H9 (cell line): ENCODE measurements around the gene PRR11. TPM values are rescaled to one million over a fixed set of nuclear protein-coding genes. Genes with fewer than 3 reads are reported as not detected.

Experiments
- DNase-seq: peaks from one replicate; pipeline ENCODE4 v3.0.0-alpha.2; 2017
- H2AFZ ChIP-seq: one replicate; pipeline ENCODE4 v1.6.1; 2013; ENCODE audit warnings: mild to moderate bottlenecking, low read length, control low read depth, moderate library complexity
- H2AK5ac ChIP-seq: 2 replicates; pipeline ENCODE4 v1.6.1; 2013; ENCODE audit warnings: low read length, control low read depth, mixed read lengths; ENCODE audit not compliant: insufficient read length
- H2BK120ac ChIP-seq: one replicate; pipeline ENCODE4 v1.6.1; 2013; ENCODE audit warnings: low read depth, mild to moderate bottlenecking, low read length, control low read depth, inconsistent platforms; ENCODE audit not compliant: poor library complexity, severe bottlenecking
- H2BK12ac ChIP-seq: 2 replicates; pipeline ENCODE4 v1.6.1; 2013; ENCODE audit warnings: low read length, control low read depth, mixed read lengths, low read depth; ENCODE audit not compliant: insufficient read length
- H2BK15ac ChIP-seq: 2 replicates; pipeline ENCODE4 v1.6.1; 2013; ENCODE audit warnings: low read depth, low read length, control low read depth
- H2BK20ac ChIP-seq: one replicate; pipeline ENCODE4 v1.6.1; 2013; ENCODE audit warnings: low read depth, mild to moderate bottlenecking, low read length, control low read depth, inconsistent platforms; ENCODE audit not compliant: poor library complexity, severe bottlenecking
- H2BK5ac ChIP-seq: 2 replicates; pipeline ENCODE4 v1.6.1; 2013; ENCODE audit warnings: low read length, control low read depth, mixed read lengths; ENCODE audit not compliant: insufficient read length
- H3K14ac ChIP-seq: 2 replicates; pipeline ENCODE4 v1.6.1; 2013; ENCODE audit warnings: low read length, control low read depth; ENCODE audit not compliant: insufficient read depth
- H3K18ac ChIP-seq: 2 replicates; pipeline ENCODE4 v1.6.1; 2013; ENCODE audit warnings: low read depth, mild to moderate bottlenecking, mixed read lengths, low read length, control low read depth; ENCODE audit not compliant: insufficient read length
- H3K23ac ChIP-seq: 2 replicates; pipeline ENCODE4 v1.6.1; 2013; ENCODE audit warnings: low read length, control low read depth, mixed read lengths, low read depth; ENCODE audit not compliant: insufficient read length
- H3K23me2 ChIP-seq: 2 replicates; pipeline ENCODE4 v1.6.1; 2013; ENCODE audit warnings: low read depth, mild to moderate bottlenecking, mixed read lengths, low read length, control low read depth; ENCODE audit not compliant: insufficient read length, poor library complexity, severe bottlenecking
- H3K27ac ChIP-seq: 2 replicates; pipeline ENCODE4 v1.5.1; 2013; ENCODE audit warnings: low read length, control low read depth, mixed read lengths, low read depth; ENCODE audit not compliant: insufficient read length
- H3K27me3 ChIP-seq: 2 replicates; pipeline ENCODE4 v1.6.1; 2013; ENCODE audit warnings: low read length, control low read depth, inconsistent platforms; ENCODE audit not compliant: insufficient read depth
- H3K4ac ChIP-seq: 2 replicates; pipeline ENCODE4 v1.6.1; 2013; ENCODE audit warnings: low read depth, mild to moderate bottlenecking, control low read depth, inconsistent platforms, low read length, moderate library complexity
- H3K4me1 ChIP-seq: 2 replicates; pipeline ENCODE4 v1.6.1; 2013; ENCODE audit warnings: low read length, control low read depth, inconsistent platforms; ENCODE audit not compliant: insufficient read depth
- H3K4me2 ChIP-seq: 2 replicates; pipeline ENCODE4 v1.6.1; 2013; ENCODE audit warnings: low read length, control low read depth, mixed read lengths; ENCODE audit not compliant: insufficient read length, insufficient read depth
- H3K56ac ChIP-seq: 2 replicates; pipeline ENCODE4 v1.6.1; 2013; ENCODE audit warnings: low read depth, mild to moderate bottlenecking, mixed read lengths, low read length, control low read depth; ENCODE audit not compliant: insufficient read length
- H3K79me1 ChIP-seq: 2 replicates; pipeline ENCODE4 v1.6.1; 2013; ENCODE audit warnings: low read depth, mild to moderate bottlenecking, moderate library complexity, low read length, control low read depth, inconsistent platforms; ENCODE audit not compliant: insufficient read depth, poor library complexity, severe bottlenecking
- H3K79me2 ChIP-seq: 2 replicates; pipeline ENCODE4 v1.6.1; 2013; ENCODE audit warnings: low read length, control low read depth, inconsistent platforms; ENCODE audit not compliant: insufficient read depth
- H3K9ac ChIP-seq: 2 replicates; pipeline ENCODE4 v1.6.1; 2013; ENCODE audit warnings: low read length, control low read depth, mixed read lengths; ENCODE audit not compliant: insufficient read length; ENCODE audit errors: extremely low read depth
- H3K9me3 ChIP-seq: one replicate; pipeline ENCODE4 v1.6.1; 2013; ENCODE audit warnings: low read depth, low read length, inconsistent platforms; ENCODE audit not compliant: control insufficient read depth
- H3T11ph ChIP-seq: one replicate; pipeline ENCODE4 v1.6.1; 2013; ENCODE audit warnings: mild to moderate bottlenecking, low read length, control low read depth, inconsistent platforms
- H4K20me1 ChIP-seq: one replicate; pipeline ENCODE4 v1.6.1; 2013; ENCODE audit not compliant: control insufficient read depth, insufficient read length, insufficient read depth
- H4K5ac ChIP-seq: 2 replicates; pipeline ENCODE4 v1.6.1; 2013; ENCODE audit warnings: low read depth, mild to moderate bottlenecking, mixed read lengths, low read length, control low read depth; ENCODE audit not compliant: insufficient read length
- H4K8ac ChIP-seq: replicated peaks from 2 replicates; pipeline ENCODE4 v1.6.1; 2013; ENCODE audit warnings: low read length, control low read depth, mixed read lengths, low read depth; ENCODE audit not compliant: insufficient read length
- H4K91ac ChIP-seq: 2 replicates; pipeline ENCODE4 v1.6.1; 2013; ENCODE audit warnings: low read depth, mild to moderate bottlenecking, moderate library complexity, mixed read lengths, low read length, control low read depth; ENCODE audit not compliant: insufficient read length
- H3K27ac Mint-ChIP-seq, 3 experiments: 2 replicates in 2 of 3; 3 replicates in 1 of 3; pipeline ENCODE4 v1.8.0; 2020 to 2021; ENCODE audit warnings: mixed read lengths in 3 of 3, mild to moderate bottlenecking in 1 of 3, moderate library complexity in 1 of 3
- H3K27me3 Mint-ChIP-seq: 2 replicates; pipeline ENCODE4 v1.8.0; 2021; ENCODE audit warnings: low read depth, mild to moderate bottlenecking, moderate library complexity, mixed read lengths
- H3K36me3 Mint-ChIP-seq, 3 experiments: 2 replicates in 2 of 3; 3 replicates in 1 of 3; pipeline ENCODE4 v1.8.0; 2020 to 2021; ENCODE audit warnings: low read depth in 3 of 3, mixed read lengths in 3 of 3; ENCODE audit not compliant: insufficient read depth in 1 of 3
- H3K4me1 Mint-ChIP-seq, 2 experiments: 2 replicates each; pipeline ENCODE4 v1.8.0; 2020; ENCODE audit warnings: mixed read lengths in 2 of 2
- H3K4me3 Mint-ChIP-seq, 2 experiments: 2 replicates in 1 of 2; 3 replicates in 1 of 2; pipeline ENCODE4 v1.8.0; 2020 to 2021; ENCODE audit warnings: mild to moderate bottlenecking in 2 of 2, mixed read lengths in 2 of 2, moderate library complexity in 1 of 2
- H3K9me3 Mint-ChIP-seq, 2 experiments: 2 replicates in 1 of 2; 3 replicates in 1 of 2; pipeline ENCODE4 v1.8.0; 2020; ENCODE audit warnings: mild to moderate bottlenecking in 2 of 2, mixed read lengths in 2 of 2, moderate library complexity in 1 of 2
- CTCF ChIP-seq: fragments of 200-600 bp; sonication (generic); conservative IDR thresholded peaks from 3 replicates; pipeline ENCODE4 v1.8.0; 2021; ENCODE audit warnings: antibody characterized with exemption, mild to moderate bottlenecking
- WGBS: extraction: QIAGEN DNeasy Blood & Tissue Kit; methylation state at CpG from one replicate; pipeline ENCODE4 v1.1.7; 2013; ENCODE audit warnings: missing lambda C conversion rate, low lambda C conversion rate, mixed read lengths; ENCODE audit not compliant: insufficient read length; ENCODE audit errors: extremely low coverage; 5-methylcytosine and 5-hydroxymethylcytosine counted together
- total RNA-seq: library from RNA; stranded (reverse); gene quantifications from 2 replicates; pipeline ENCODE4 v1.2.1, GENCODE V29; 2021

The PRR11 gene
- total RNA-seq, 1 experiment from 2014 or later = 70.7 TPM

GRCh38 chr17:59221159-59221847 is 65.8 kb downstream of the PRR11 start:
- no peak overlapping the region for H3K23ac ChIP-seq
- Mint-ChIP-seq H3K4me3 (peak overlapping the region; percentile 96 to 99), H3K36me3 (no peaks in the 10 kb centered on the region), H3K9me3 (no peaks in the 10 kb centered on the region), H3K27me3 (peaks cover 4% of the 10 kb centered on the region; the same call in 1 of the 2 replicates), H3K4me1 (peaks cover 6 to 7% of the 10 kb centered on the region in 2 experiments), H3K27ac (peak overlapping the region in 2 of 3 experiments; percentile 91 to 96; a peak in 2 of 7 replicates)
- H2BK15ac ChIP-seq = no peak overlapping the region
- peak overlapping the region; percentile 61 for H3K4me2 ChIP-seq
- H3K14ac ChIP-seq = peak overlapping the region; percentile 81
- H4K5ac ChIP-seq = no peak overlapping the region
- peaks cover 5% of the 10 kb centered on the region for H3K23me2 ChIP-seq
- no peak for DNase-seq
- WGBS = no CpG with 5 or more reads among the region's 17 CpGs
- H3K9ac ChIP-seq = peak overlapping the region; percentile 58
- H3K4me1 ChIP-seq = no peaks in the 10 kb centered on the region
- no peak overlapping the region for H3T11ph ChIP-seq
- no peaks in the 10 kb centered on the region for H4K20me1 ChIP-seq
- no peaks in the 10 kb centered on the region for H3K27me3 ChIP-seq
- H4K91ac ChIP-seq = no peak overlapping the region
- TF ChIP-seq CTCF = no peak
- H3K18ac ChIP-seq = no peak overlapping the region
- H2AK5ac ChIP-seq = no peak overlapping the region
- no peak overlapping the region for H2BK20ac ChIP-seq
- no peak overlapping the region for H2AFZ ChIP-seq
- H3K56ac ChIP-seq = no peak overlapping the region
- H3K79me1 ChIP-seq = no peaks in the 10 kb centered on the region
- no peak overlapping the region for H4K8ac ChIP-seq
- no peak overlapping the region for H3K4ac ChIP-seq
- no peaks in the 10 kb centered on the region for H3K79me2 ChIP-seq
- H2BK5ac ChIP-seq = no peak overlapping the region
- no peak overlapping the region for H2BK12ac ChIP-seq
- no peaks in the 10 kb centered on the region for H3K9me3 ChIP-seq
- no peak overlapping the region for H2BK120ac ChIP-seq
- no peak overlapping the region for H3K27ac ChIP-seq
